Measurements from ENCODE around the gene AHNAK. TPM values are rescaled to one million over a fixed set of nuclear protein-coding genes. Genes with fewer than 3 reads are reported as not detected.

AHNAK gene
- total RNA-seq, 4 donors from 2014 or later = 227 to 400 (median 288) TPM

DNA sequence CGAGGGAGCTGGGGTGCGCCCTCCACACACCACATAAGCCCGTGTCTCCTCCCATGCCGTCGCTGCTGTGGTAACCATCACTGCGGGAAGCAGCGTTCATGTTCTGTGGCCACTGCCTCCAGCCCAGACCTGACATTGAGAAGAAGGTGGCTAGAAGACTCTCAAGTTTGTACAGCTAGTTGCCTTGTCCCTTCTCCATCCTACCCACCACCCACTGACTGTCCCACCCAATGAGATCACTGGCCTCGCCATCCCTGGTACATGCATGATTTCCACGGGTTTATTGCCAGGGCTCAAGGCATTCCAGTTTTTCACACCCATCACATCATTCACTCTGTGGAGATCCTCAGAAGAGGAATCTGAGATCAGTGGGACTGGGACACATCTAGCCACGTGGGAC is 33.0 kb downstream of the AHNAK start:
- Histone ChIP-seq H3K27ac (no peak overlapping the region), H3K4me1 (peaks cover 7 to 9% of the 10 kb centered on the region in 2 donors), H3K4me3 (replicated peaks in 1 of 3) (no peak overlapping the region), H3K9me3 (no peaks in the 10 kb centered on the region), H3K27me3 (no peaks in the 10 kb centered on the region), H3K36me3 (peaks cover 17% of the 10 kb centered on the region in 2 donors)
- intact Hi-C loops (cut with DNase I) = no loop called here
- no peak for DNase-seq
- TF ChIP-seq POLR2A (IDR thresholded peaks at IDR 0.05) = no peak
- TF ChIP-seq, protein P1, sequence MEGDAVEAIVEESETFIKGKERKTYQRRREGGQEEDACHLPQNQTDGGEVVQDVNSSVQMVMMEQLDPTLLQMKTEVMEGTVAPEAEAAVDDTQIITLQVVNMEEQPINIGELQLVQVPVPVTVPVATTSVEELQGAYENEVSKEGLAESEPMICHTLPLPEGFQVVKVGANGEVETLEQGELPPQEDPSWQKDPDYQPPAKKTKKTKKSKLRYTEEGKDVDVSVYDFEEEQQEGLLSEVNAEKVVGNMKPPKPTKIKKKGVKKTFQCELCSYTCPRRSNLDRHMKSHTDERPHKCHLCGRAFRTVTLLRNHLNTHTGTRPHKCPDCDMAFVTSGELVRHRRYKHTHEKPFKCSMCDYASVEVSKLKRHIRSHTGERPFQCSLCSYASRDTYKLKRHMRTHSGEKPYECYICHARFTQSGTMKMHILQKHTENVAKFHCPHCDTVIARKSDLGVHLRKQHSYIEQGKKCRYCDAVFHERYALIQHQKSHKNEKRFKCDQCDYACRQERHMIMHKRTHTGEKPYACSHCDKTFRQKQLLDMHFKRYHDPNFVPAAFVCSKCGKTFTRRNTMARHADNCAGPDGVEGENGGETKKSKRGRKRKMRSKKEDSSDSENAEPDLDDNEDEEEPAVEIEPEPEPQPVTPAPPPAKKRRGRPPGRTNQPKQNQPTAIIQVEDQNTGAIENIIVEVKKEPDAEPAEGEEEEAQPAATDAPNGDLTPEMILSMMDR (IDR thresholded peaks at IDR 0.05) = no peak
- WGBS, 2 donors = 87 to 90% methylated on average over 10 of the region's 10 CpGs

GRCh38 chr11:62512961-62513360 is 33.6 kb downstream of the AHNAK start:
- intact Hi-C loops (cut with DNase I) = no loop called here
- whole genome bisulfite sequencing, 2 donors = 76 to 78% methylated on average over 8 of the region's 8 CpGs
- TF ChIP-seq, protein P1 (IDR thresholded peaks at IDR 0.05) = no peak
- TF ChIP-seq POLR2A (IDR thresholded peaks at IDR 0.05) = no peak
- DNase-seq = no peak
- H3K9me3 ChIP-seq = no peaks in the 10 kb centered on the region
- no peaks in the 10 kb centered on the region for H3K27me3 ChIP-seq
- no peak overlapping the region for H3K27ac ChIP-seq
- peaks cover 11% of the 10 kb centered on the region in 2 donors for H3K36me3 ChIP-seq
- H3K4me1 ChIP-seq = peaks cover 9 to 15% of the 10 kb centered on the region in 2 donors
- H3K4me3 ChIP-seq (replicated peaks in 1 of 3) = no peak overlapping the region

- WGBS, 2 donors = 6 to 12% methylated on average over 17 to 19 of the region's 19 CpGs
- no peak overlapping the region for H3K4me3 ChIP-seq (replicated peaks in 1 of 3)
Observed at GRCh38 chr11:62508336-62509058, 38.1 kb downstream of the AHNAK start.

DNA sequence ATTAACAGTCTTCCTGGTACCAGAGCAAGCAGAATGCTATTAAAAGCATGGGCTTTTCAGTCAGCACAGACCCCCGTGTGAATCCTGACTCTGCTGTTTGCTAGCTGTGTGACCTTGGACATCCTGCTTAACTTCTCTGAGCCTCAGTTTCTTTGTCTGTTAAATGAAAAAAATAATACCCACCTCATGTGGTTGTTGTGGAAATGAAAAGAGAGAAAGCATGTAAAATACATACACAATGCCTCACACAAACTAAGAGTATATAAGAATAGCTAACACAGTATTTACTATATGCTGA is 39.5 kb downstream of the AHNAK start:
- H3K36me3 ChIP-seq = no peaks in the 10 kb centered on the region
- no peak overlapping the region for H3K27ac ChIP-seq
- H3K27me3 ChIP-seq = no peaks in the 10 kb centered on the region
- H3K4me3 ChIP-seq (replicated peaks in 1 of 3) = no peak overlapping the region
- no peak for TF ChIP-seq POLR2A (IDR thresholded peaks at IDR 0.05)
- TF ChIP-seq, protein P1 (IDR thresholded peaks at IDR 0.05) = no peak
- intact Hi-C loops (cut with DNase I) = loop anchor here (5.0 kb wide), 1 partner anchor 35 kb away; no protein-coding TSS in a partner anchor
- H3K9me3 ChIP-seq = no peaks in the 10 kb centered on the region
- peaks cover 43 to 63% of the 10 kb centered on the region in 2 donors for H3K4me1 ChIP-seq
- no peak for DNase-seq
- 67 to 82% methylated on average over 1 of the region's 1 CpG for WGBS, 2 donors

More at GRCh38 chr11:62508336-62509058, 38.1 kb downstream of the AHNAK start:
- peaks cover 31 to 52% of the 10 kb centered on the region in 2 donors for H3K4me1 ChIP-seq
- H3K36me3 ChIP-seq = no peaks in the 10 kb centered on the region
- TF ChIP-seq, protein P1 (IDR thresholded peaks at IDR 0.05) = peak in 4 of 6 experiments; percentile 52 to 68 (median 60)
- peak in 1 of 2 donors; percentile 52 for TF ChIP-seq POLR2A (IDR thresholded peaks at IDR 0.05)
- no peaks in the 10 kb centered on the region for H3K9me3 ChIP-seq
- peak overlapping the region; percentile 82 to 86 (median 85) for H3K27ac ChIP-seq
- DNase-seq = peak; percentile 94 to 96
- no peaks in the 10 kb centered on the region for H3K27me3 ChIP-seq
- intact Hi-C loops (cut with DNase I) = loop anchor here (5.0 kb wide), 1 partner anchor 34 kb away; no protein-coding TSS in a partner anchor

GRCh38 chr11:62506413-62507124 is 40.0 kb downstream of the AHNAK start:
- Histone ChIP-seq H3K4me1 (peaks cover 48 to 68% of the 10 kb centered on the region in 2 donors), H3K9me3 (no peaks in the 10 kb centered on the region), H3K27me3 (no peaks in the 10 kb centered on the region), H3K4me3 (replicated peaks in 1 of 3) (no peak overlapping the region), H3K27ac (no peak overlapping the region), H3K36me3 (no peaks in the 10 kb centered on the region)
- no peak for TF ChIP-seq POLR2A (IDR thresholded peaks at IDR 0.05)
- TF ChIP-seq, protein P1 (IDR thresholded peaks at IDR 0.05) = no peak
- no peak for DNase-seq
- 82 to 86% methylated on average over 10 of the region's 10 CpGs for WGBS, 2 donors
- intact Hi-C loops (cut with DNase I) = loop anchor here (5.0 kb wide), 1 partner anchor 36 kb away; no protein-coding TSS in a partner anchor

Measured in thyroid gland (tissue), 4 donors.